Muscle of arm (tissue), 12 donors: Measurements from ENCODE around the gene C11orf21. TPM values are rescaled to one million over a fixed set of nuclear protein-coding genes. Genes with fewer than 3 reads are reported as not detected.
"Not testable (repeated sequence)": the region's sequence is repeated elsewhere in the genome, so short reads cannot be mapped to it uniquely, and the experiment has no call there.

Source experiments
- DNase-seq: peaks from one replicate; pipeline ENCODE4 v3.0.0-alpha.2; 2013
- polyA plus RNA-seq, 12 donors: library from polyadenylated mRNA; unstranded; fragments of 120-200 nt; gene quantifications; one replicate each; pipeline ENCODE4 v1.2.1, GENCODE V29; 2013; ENCODE audit not compliant: insufficient read length in 12 of 12

Gene C11orf21
- polyA plus RNA-seq, 12 donors = 1.0 to 9.1 (median 3.1) TPM; not detected in 1

DNA sequence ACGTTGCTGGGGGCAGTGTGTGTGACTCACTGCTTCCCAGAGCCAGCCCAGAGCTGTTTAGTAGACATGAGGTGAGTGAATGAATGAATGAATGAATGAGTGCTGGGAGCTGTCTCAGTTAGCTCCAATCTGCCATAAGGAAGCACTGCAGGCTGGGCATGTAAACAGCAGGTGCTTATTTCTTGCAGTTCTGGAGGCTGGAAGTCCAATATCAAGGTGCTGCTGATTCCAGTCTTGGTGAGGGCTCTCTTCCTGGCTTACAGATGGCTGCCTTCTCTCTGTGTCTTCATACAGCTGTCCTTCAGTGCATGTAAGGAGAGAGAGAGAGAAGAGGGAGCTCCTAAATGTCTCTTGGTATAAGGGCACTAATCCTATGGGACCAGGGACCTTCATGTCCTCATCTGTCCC lies 4.1 kb downstream of the C11orf21 start:
- no peak for DNase-seq

DNA sequence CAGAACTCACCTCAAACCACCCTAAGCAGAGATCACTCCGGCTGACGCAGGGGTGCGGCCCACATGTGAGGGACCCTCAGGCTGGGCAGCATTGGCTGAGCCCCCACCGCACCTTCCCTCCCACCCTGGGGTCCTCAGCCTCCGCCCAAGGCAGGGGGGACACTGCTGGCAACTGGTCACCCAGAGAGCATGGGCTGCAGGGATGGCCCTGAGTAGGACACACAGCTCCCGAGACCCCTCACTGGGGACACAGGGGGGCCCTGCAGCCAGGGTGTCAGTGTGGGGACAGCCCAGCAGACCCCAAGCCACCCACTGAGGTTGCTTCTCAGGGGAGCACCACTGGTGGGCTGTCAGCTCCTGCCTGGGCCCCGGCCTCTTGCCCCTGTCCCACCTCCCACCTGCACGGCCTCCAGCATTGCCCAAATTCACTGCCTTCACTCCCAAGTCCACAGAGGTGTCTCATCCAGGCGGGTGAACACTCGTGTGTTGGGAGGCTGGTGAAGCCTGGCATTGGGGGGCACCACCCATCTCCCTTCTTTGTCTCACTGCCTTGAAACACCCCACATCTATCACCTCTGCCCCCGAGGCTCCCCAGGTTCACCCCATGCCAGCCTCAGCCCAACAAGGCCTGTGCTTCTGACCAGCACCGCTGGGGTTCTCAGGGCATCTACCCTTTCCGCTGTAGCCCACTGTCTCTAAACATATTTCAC lies 4.7 kb downstream of the C11orf21 start:
- DNase-seq = no peak

DNA sequence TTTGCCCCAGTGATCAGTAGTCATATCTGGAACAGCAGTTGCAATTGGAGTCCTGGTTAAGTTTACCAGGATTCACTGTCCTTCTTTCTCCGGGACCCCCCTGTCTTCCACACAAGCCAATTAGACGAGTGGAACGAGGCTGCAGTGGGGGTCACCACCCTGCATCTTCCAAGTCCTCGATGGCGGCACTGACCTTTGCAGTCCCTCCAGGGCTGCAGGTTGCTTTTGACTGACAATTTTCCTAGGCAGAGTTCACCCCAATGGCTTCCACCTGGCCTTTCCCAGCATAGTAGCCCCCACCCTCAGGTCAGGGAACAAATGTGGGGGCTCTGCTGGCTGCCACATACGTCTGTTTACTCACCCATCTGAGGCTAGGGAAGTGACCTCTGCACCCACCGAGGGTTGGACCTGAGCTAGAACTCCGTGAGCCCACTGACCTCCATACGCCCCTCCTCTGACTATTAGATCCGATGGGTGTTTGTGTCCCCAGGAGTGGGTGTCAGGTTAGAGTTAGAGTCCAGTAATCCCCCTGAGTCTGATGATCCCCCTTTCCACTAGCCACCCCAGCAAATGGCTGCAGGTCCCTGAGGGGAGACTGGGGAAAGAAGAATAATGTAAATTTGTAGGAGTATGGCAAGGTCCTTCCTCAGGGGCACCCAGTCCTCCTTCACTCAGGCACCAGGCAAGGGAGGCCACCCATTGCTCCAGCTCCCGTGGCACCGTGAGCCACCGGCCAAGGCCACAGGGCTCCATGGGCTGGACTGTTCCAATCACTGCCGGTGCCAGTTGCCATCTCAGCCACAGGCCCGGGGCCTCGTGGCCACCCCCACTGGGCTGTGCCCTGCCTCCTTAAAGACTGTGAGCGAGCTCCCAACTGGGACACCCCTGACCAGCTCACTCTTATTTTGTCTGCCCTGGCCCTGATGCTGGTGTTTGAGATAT lies 5.5 kb downstream of the C11orf21 start:
- no peak for DNase-seq

DNA sequence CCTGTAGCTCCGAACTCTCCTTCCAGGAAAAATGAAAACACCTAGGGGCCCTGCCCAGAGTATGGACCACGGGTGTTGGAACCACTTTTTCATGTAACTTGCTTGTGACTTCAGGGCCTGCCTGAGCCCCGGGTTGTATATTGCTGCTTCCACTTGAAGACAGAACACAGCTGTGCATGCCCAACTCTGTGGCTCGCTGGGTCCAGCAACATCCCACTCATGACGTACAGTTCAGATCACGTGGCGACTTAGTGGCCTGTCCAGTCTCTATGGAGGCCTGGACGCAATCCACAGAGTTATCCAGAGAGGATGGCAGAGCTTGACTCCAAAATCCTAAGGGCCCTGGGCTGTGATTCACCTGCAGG lies 6.8 kb downstream of the C11orf21 start:
- no peak for DNase-seq

DNA sequence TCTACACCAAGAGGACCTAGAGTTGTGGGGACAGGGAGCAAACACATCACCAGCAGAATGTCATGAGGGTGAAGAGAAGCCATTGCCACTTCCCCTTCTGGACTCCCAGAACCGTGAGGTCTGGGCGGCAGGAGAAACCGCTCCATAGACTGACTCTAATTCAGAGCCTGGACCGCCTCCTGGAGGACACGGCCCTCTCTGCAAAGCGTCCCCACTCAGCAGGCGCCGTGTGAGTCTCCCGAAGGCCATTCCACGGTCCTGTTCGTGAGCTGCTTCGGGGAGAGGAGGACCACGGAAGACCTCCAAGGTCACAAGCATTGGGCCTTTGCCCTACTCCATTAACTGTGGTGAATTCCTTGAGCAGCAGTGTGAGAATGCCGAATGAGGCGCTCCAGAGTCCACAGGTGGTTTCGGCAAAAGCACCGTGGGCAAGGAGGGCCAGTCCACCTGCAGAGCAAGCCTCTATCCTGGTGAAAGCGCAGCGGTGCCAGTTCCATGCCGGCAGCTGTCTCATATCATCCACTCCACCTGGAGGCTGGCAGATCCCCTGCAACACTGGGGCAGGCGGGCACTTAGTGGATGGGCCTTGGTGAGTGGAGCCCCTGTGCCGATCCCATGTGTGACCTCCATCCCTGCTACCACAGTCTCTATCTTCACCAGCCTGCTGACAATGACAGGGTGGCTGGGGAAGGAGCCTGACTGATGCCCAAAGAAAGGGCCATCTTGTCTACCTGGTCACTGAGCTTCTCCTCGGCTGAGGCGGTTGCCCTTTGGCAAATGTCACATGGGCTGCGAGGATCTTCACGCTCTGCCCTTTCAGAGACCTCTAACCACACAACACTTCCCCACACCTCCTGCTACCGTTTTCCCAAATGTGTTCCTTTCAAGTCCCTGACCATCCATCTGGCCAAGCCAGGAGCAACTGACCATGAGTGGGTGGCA lies 7.5 kb downstream of the C11orf21 start:
- DNase-seq = no peak

DNA sequence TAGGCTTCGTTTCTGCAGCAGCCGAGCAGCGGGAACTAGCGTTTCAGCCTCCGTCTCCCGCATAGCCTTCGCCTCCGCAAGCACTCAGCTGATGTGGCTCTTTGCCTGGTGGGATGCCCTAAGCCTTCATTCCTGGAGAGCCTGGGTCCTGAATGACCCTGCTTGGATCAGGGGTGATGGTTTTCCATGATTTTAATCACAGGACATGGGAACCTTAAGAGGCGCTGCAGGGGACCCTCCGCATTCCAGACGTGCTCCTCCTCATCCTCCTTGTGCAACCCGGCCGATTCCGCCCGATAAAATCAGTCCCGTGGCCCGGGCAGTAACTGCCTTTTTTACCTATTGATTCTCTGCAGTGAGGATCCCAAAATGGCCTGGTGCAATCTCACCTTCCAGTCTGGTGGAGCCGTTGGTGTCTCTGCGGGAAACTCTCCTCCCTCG lies 8.2 kb downstream of the C11orf21 start:
- no peak for DNase-seq

DNA sequence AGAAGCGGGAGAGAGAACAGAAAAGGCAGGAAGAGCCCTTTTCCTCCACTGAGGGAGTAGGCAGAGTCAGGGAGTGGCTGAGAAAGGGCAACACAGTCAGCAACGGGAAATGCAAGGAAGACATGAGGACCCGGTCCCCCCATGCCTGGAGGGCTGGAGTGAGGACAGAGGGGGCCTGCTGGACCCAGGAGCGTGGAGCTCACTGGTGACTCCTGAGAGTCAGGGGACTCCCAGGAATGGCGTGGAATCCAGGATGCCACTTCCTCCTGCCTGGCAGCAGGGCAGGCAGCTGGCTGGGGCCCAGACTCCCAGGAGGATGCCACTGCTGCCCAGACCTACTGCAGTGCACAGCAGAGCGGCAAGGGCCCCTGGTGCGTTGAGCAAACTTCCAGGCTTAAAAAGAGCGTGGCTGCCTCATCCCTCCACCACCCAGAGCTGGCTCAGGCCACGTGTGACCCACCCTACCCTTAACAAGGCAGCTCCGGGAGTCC lies 11.3 kb downstream of the C11orf21 start:
- no peak for DNase-seq

DNA sequence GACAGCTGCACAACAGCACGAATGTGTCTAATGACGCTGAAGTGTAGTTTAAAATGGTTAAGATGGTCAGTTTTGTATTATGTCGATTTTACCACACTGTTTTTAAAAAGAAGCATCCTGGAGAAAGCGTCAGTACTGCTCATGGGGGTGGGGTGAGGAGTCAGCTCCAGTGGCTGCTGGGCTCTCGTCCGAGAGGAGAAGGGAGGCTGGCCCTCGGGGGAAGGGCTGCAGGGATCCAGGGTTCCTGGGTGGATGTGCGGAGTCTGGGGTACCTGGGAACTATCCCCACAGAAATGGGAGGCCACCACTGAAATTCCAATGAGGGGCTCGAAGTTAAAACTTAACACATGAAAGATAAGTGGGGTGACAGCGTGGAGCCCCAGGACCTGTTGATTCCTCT lies 11.9 kb downstream of the C11orf21 start:
- no peak for DNase-seq

DNA sequence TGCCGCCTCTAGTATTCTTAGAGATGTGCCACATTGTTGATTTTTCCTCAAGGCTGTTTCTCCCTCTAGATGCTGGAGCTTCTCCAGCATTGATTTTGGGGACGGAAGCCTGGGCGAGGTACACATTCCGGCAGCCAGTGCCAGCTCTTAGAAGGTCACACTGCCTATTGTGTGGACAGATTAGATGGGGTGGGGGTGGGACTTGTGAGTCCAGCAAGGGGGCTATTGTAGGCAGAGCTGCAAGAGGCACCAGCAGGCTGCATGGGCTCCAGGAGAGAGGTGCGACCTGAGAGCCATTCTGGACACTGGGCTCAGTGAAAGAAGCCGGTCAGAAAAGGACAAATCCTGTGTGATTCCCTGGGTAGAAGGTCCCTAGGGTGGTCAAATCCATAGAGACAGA lies 12.4 kb downstream of the C11orf21 start:
- DNase-seq = no peak

DNA sequence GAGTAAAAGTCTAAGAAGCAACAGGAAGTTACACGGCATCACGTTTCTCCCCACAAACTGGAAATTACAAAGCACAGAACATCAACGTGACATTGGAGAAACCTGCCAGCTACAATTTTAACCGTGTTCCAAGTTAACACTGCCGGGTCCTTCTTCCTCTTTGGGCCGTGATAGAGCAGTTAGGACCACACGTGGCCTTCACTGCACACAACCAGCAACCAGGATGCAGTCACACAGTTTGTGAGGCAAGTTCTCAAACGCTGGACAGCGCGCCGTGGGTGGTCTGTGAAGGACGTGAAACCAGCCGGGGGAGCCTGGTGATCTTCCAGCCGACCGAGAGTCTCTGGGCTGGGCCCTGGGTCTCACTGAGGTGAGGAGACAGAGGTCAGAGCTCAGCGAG lies 14.6 kb downstream of the C11orf21 start:
- DNase-seq = no peak

DNA sequence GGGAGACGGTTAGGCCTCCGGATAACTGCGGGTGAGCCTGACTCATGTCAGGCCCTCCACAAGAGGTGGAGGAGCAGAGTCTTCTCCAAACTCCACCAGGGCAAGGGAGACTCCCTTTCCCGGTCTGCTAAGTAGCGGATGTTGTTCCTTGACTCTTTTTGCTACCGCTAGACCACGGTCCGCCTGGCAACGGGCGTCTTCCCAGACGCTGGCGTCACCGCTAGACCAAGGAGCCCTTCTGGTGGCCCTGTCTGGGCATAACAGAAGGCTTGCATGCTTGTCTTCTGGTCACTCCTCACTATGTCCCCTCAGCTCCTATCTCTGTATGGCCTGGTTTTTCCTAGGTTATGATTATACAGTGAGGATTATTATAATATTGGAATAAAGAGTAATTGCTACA lies 15.4 kb downstream of the C11orf21 start:
- not testable (repeated sequence) for DNase-seq

DNA sequence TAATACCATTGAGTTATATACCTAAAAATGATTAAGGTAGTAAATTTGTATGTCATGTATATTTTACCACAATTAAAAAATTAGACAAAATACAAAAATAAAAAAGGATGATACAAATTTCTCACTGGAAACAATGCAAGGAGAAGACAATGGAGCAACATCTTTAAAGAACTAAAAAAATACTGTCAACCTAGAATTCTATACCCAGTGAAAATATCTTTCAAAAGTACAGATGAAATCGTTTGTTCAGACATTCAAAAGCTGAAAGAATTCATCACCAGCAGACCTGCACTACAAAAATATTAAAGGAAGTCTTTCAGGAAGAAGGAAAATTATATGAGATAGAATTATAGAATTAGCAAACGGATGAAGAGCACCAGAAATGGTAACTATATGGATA lies 21.5 kb downstream of the C11orf21 start:
- DNase-seq = no peak

DNA sequence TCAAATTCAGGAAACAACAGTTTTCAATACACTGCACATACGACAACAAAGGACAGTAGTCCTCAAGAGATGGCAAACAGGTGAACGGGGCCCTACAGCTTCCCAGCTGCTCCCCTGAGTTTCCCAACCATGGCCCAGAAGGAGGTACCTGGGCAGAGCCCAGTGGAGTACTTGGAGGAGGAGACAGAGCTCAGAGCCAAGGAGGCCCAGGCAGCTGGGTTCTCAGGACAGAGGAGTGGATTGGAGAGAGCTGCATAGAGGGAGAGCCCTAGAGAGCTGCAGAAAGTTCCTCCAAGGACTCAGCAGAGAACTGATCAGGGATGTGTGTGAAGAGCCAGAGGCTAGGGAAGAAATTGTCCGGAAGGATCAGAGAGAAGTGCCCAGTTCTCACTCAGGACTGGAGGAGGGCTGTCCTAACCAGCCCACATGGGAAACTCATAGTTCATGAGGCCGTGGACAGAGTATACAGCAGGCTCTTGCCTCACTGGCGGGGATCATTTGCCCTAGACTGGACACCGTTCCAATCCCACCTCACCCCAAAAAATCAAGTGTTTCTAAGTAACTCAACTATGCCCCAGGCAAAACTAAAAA lies 23.7 kb downstream of the C11orf21 start:
- DNase-seq = no peak

DNA sequence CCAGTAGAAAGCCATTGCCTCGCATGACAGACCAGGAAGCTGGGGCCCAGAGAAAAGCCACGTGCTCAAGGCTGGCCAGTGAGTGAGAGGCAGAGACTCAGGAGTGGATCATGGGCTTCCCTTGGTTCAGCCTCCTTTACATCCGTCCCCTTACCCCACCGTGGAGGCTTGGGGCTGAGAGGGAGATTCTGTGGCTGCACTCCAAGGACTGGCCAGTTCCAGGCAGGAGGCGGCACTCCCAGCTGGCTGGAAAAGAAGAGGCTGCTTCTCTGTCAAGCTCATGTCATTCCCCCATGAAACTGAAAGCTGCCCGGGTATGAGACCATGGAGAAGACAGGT lies 24.7 kb downstream of the C11orf21 start:
- DNase-seq = no peak

DNA sequence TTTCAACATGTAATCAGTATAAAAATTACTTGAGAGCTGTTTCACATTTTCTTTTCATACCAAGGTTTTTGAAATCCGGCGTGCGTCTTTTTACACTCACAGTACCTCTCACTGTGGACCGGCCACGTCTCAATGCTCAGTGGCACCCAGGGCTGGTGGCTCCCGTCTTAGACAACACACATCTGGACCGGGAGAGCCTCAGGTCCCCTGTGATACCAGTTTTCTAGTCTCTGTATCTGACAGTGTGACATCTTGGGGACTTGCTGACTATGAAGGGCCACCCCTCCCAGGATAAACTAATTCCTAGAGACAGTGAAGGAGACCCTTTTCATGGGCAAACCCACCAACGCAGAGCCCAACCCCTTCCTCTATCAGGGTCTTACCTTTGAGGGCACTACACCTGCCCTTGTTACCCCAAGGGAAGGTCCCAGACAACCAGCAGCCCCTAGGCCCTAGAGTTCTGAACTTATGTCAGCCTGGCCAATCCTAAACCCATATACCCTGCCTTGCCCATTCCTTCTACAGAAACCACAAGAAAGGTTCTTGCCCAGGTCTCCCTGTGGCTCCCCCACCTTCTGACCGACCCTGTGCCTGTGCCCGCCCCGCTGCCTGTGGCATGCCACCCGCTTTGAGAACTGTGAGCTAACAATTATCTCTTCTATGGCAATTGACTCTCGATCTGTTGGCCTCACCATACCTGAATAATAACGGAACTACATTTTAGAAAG lies 25.3 kb downstream of the C11orf21 start:
- DNase-seq = no peak

DNA sequence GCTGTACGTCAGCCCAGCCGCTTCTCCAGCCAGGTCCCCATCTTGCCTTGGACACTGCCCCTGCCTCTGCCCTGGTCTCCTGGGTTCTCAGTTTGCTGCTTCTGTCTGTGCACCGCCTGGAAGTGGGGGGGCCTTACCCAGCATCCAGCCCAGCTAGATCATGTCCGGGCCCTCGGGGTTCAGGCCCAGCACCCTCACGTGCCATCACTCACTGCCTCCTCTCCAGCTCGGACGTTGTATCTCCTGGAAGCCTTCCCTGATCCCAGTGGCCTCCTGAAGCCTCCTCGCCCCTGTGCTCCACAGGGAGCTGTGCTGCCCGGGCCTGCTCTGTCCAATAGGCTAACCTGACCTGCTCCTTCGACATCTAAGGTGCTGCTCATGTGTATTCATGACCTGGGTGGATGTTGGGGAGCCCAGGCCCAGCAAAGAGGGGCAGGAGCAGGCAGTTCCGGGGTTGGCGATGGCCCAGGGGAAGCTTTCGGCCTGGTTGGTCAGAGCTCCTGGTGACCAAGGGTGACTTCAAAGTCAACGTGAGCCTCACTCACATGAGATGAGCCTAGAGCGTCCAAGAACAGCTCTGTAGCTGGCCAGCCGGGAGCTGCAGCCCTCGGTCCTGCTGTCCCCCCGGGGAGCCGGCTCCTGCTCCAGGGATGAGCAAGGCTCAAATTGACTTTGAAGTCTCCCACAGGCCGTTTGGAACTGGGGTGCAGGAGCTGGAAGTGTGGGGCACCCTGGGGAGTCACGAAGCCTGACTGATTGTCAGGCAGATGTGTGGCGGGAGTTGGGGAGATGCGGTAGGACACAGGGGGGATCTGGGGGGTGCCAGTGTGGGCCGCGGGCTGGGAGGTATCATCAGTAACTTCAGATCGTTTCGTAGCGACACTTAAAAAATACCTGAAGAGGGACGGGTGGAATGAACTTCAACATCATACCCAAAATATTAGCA lies 26.1 kb downstream of the C11orf21 start:
- no peak for DNase-seq

DNA sequence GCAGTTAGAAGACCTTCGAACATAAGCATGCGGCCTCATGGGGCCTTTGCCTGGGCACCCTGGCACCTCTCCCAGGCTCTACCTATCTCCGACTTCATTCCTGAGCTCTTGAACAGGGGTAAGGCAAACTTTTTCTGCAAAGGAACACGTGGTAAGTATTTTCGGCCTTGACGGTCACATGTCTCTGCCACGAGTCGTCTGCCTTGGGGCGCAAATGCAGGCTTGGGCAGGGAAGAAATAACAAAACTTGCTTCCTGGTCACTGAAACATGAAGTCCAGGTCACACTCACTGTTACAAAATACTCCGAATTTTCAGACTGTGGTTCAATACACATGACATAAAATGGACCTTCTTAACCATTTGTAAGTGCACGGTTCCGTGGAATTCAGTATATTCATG lies 27.9 kb downstream of the C11orf21 start:
- no peak for DNase-seq

DNA sequence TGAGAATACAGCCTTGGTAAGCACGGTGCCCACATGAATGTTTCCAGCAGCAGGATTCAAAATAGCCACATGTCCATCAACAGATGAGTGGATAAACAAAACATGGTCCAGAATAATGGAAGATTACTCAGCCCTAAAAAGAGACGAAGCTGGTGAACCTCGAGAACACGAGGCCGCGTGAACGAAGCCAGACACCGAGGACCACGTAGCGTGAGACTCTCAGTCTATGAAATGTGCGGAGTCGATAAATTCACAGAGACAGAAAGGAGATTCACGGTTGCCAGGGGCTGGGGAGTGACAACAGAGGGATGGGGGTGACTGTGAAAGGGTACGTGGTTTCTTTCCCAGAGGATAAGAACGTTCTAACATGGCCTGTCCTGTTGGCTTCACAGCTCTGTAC lies 28.4 kb downstream of the C11orf21 start:
- DNase-seq = no peak

DNA sequence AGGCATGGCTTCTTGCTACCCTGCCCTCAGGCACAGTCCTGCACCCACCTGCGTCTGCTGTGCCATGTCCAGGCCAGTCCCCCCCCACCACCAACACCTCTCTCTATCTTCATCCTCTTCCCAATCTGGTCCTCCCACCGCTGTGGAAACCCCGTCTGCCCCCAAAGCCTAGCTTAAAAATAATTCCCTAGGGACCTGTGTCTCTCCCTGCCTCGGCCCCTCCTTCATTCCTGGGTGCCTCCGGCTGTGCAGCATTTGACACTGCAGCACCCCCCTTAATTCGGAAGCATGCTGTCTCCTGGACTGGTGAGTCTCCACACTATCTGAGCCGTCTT lies 28.8 kb downstream of the C11orf21 start:
- DNase-seq = no peak
